Effector memory CD8-positive, alpha-beta T cell (primary cell): ENCODE measurements around the gene PDCD6IP.
"Not testable (repeated sequence)": the region's sequence is repeated elsewhere in the genome, so short reads cannot be mapped to it uniquely, and the experiment has no call there.

ENCODE experiments used
- ATAC-seq: fragments of 150-1000 bp; cut with Tn5 transposase; replicated peaks from 2 replicates; pipeline ENCODE4 v1.10.0; 2021; ENCODE audit warnings: mild to moderate bottlenecking, moderate library complexity
- DNase-seq, 3 experiments: peaks; one replicate each; pipeline ENCODE4 v3.0.0; 2021
- H3K27ac Mint-ChIP-seq, 2 donors: one replicate each; pipeline ENCODE4 v1.8.0; 2022; ENCODE audit warnings: mild to moderate bottlenecking in 2 of 2, mixed read lengths in 2 of 2, moderate library complexity in 2 of 2
- H3K27me3 Mint-ChIP-seq, 2 donors: one replicate each; pipeline ENCODE4 v1.8.0; 2022; ENCODE audit warnings: mixed read lengths in 2 of 2
- H3K36me3 Mint-ChIP-seq: one replicate; pipeline ENCODE4 v1.8.0; 2022; ENCODE audit warnings: mild to moderate bottlenecking, moderate library complexity, mixed read lengths; ENCODE audit not compliant: insufficient read depth
- H3K4me1 Mint-ChIP-seq, 2 donors: one replicate each; pipeline ENCODE4 v1.8.0; 2022; ENCODE audit warnings: low read depth in 2 of 2, mixed read lengths in 2 of 2
- H3K4me3 Mint-ChIP-seq, 2 donors: one replicate each; pipeline ENCODE4 v1.8.0; 2022; ENCODE audit warnings: mild to moderate bottlenecking in 2 of 2, mixed read lengths in 2 of 2, moderate library complexity in 2 of 2
- H3K9me3 Mint-ChIP-seq, 2 donors: one replicate each; pipeline ENCODE4 v1.8.0; 2022; ENCODE audit warnings: mixed read lengths in 2 of 2

Gene PDCD6IP

DNA sequence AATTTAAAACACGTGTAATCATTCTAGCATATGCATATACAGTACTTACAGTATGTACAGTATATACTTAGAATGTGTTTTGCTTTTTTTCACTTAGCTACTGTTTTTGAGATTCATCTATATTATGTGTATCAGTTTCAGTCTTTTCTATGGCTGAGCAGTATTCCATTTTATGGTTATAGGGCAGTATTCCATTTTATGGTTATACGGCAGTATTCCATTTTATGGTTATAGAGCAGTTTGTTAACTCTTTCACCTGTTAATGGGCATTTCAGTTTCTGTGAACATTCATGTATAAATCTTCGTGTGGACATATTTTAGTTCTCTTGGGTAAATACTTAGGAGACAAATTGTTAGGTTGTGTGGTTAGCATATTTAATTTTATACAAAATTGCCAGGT is 40.9 kb downstream of the PDCD6IP start:
- ATAC-seq (no peak), DNase-seq (no peak)
- H3K4me1 Mint-ChIP-seq: peaks cover 0 to 7% of the 10 kb centered on the region in 2 donors
- no peak overlapping the region for H3K4me3 Mint-ChIP-seq
- peaks cover 65% of the 10 kb centered on the region for H3K36me3 Mint-ChIP-seq
- H3K27ac Mint-ChIP-seq: peak overlapping the region in 1 of 2 donors; percentile 7
- no peaks in the 10 kb centered on the region for H3K9me3 Mint-ChIP-seq
- H3K27me3 Mint-ChIP-seq: no peaks in the 10 kb centered on the region

DNA sequence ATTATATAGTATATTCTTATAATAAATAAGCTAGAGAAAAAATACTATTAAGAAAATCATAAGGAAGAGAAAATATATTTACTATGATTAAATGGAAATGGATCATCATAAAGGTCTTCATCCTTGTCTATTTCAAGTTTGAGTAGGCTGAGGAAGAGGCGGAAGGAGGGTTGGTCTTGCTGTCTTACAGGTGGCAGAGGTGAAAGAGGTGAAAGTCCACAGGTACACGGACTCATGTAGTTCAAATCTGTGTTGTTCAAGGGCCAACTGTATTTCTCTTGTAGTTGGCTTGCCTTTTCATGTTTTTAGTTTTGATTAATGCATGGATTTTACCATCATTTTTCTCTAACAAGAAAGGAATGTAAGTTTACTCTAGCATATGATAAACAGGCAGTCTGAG is 41.7 kb downstream of the PDCD6IP start:
- peak overlapping the region; percentile 14 to 32 for H3K27ac Mint-ChIP-seq
- H3K4me1 Mint-ChIP-seq: peaks cover 0 to 4% of the 10 kb centered on the region in 2 donors
- peaks cover 71% of the 10 kb centered on the region for H3K36me3 Mint-ChIP-seq

DNA sequence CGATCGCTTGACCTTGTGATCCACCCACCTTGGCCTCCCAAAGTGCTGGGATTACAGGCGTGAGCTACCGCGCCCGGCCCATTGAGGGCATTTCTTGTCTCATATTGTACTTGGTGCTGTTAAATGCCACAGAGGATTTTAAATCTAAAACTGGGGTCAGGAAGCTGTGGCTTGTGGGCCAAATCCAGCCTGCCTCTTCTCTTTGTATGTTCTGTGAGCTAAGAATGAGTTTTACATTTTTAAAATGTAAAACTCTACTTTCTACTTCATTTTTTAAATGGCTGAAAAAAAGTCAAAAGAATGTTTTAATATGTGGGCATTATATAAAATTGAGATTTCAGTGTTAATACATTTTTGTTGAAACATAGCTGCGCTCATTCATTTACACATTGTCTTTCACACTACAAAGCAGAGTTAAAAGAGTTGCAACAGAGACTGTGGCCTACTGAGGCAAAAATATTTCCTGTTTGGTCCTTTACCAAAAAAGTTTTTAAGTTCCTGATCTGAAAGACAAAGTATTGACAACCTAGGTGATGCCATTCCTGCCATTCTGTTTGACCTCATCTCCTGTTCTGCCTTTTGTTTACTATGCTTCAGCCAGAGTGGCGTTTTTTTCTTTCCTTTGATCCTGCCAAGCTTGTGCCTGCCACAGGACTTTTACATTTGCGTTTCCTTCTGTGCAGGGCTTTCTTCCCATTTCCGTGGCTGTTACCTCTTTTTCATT is 50.4 kb downstream of the PDCD6IP start:
- peaks cover 48% of the 10 kb centered on the region for H3K36me3 Mint-ChIP-seq
- ATAC-seq (peak; percentile 61), DNase-seq (no peak)
- H3K27ac Mint-ChIP-seq: peak overlapping the region; percentile 59 to 92
- no peaks in the 10 kb centered on the region for H3K27me3 Mint-ChIP-seq
- H3K9me3 Mint-ChIP-seq: no peaks in the 10 kb centered on the region
- H3K4me3 Mint-ChIP-seq: peak overlapping the region in 1 of 2 donors; percentile 34
- H3K4me1 Mint-ChIP-seq: peaks cover 7 to 15% of the 10 kb centered on the region in 2 donors

More for the DNA sequence above, 41.7 kb downstream of the PDCD6IP start:
- Mint-ChIP-seq H3K9me3 (no peaks in the 10 kb centered on the region), H3K27me3 (no peaks in the 10 kb centered on the region), H3K4me3 (no peak overlapping the region)
- DNase-seq (no peak), ATAC-seq (no peak)

DNA sequence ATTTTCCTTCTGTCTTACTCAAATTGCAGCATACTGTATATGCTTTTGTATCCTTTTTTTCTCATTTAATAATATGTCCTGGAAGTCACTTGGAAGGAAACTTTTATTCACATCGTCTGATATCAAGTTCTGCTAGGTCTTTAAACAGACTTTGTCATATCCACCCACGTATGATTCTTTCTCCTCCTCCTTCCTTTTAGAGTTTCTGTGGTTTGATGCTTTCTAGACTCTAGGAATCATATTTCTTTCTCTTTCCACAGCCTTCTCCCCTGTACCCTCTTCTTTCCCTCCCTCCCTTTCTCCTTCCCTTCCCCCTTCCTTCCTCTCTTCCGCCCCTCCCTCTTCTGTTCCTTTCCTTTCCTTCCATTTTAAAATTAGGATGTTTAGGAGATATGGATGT is 52.2 kb downstream of the PDCD6IP start:
- not testable (repeated sequence) for H3K9me3 Mint-ChIP-seq, ATAC-seq, DNase-seq, H3K4me3 Mint-ChIP-seq, H3K27me3 Mint-ChIP-seq
- peaks cover 11 to 21% of the 10 kb centered on the region in 2 donors for H3K4me1 Mint-ChIP-seq
- H3K27ac Mint-ChIP-seq: peak overlapping the region in 1 of 2 donors; percentile 52
- peaks cover 45% of the 10 kb centered on the region for H3K36me3 Mint-ChIP-seq

DNA sequence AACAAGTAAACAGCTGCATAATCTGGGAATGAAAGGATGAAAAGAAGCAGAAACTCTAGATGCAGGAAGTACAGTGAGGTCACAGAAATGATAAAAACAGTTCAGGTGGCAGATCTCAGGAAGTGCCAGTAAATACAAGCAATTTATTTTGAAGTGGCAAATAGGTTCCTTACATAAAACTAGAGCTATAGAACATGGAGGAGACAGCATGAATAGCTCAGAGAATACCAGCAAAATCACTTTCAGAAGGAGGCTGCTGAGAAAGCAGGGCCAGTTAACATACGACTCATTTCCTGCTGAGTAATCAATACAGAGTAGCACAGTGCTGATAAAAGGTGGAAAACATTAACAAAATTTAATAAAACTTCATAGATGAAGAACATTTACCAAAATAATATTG is 57.0 kb downstream of the PDCD6IP start:
- not testable (repeated sequence) for DNase-seq, H3K27me3 Mint-ChIP-seq, ATAC-seq, H3K9me3 Mint-ChIP-seq, H3K4me3 Mint-ChIP-seq
- H3K36me3 Mint-ChIP-seq: peaks cover 71% of the 10 kb centered on the region
- H3K4me1 Mint-ChIP-seq: peaks cover 4 to 17% of the 10 kb centered on the region in 2 donors
- H3K27ac Mint-ChIP-seq: peak overlapping the region; percentile 2 to 85

DNA sequence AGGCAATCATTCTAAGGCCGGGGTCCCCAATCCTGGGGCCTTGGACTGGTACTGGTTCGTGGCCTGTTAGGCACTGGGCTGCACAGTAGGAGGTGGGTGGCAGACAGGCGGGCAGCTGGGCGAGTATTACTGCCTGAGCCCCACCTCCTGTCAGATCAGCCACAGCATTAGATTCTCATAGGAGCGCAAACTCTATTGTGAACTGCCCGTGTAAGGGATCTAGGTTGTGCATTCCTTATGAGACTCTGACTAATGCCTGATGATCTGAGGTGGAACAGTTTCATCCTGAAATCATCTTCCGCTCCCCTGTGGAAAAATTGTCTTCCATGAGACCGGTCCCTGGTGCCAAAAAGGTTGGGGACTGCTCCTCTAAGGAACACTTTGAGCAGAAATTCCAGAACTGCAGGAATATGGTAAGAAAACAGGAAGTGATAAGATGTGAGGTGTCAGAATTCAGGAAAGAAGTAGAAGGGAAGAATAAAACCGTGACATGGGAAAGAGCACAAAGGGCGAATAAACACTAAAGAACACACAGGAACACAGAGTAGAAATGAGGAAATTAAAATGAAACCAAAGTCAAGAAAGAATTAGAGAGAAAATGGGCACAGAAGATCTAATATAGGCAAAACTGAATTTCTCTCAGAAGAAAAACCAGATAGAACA is 57.6 kb downstream of the PDCD6IP start:
- Mint-ChIP-seq H3K9me3 (no peaks in the 10 kb centered on the region), H3K27me3 (no peaks in the 10 kb centered on the region), H3K27ac (peak overlapping the region; percentile 2 to 85), H3K4me3 (no peak overlapping the region), H3K4me1 (peaks cover 4 to 14% of the 10 kb centered on the region in 2 donors), H3K36me3 (peaks cover 76% of the 10 kb centered on the region)
- DNase-seq (no peak), ATAC-seq (no peak)

DNA sequence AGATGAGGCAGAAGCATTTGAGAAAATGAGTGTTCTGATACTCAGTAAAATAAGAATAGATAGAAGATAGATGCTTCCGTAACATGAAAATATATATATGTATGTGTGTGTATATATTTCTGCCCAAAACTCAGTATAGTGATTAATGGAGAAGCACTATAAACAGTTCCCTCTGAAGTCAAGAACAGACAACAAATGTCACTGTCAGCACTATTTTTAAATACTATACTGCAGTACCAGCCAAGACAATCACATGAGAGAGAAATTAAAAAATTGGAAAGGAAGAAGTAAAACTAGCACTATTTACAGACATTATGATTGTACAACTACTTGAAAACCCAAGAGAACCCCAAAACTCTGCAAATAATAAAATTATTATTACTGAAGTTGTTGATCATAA is 59.3 kb downstream of the PDCD6IP start:
- peaks cover 78% of the 10 kb centered on the region for H3K36me3 Mint-ChIP-seq
- H3K4me1 Mint-ChIP-seq: peaks cover 4 to 11% of the 10 kb centered on the region in 2 donors
- not testable (repeated sequence) for H3K4me3 Mint-ChIP-seq, H3K27ac Mint-ChIP-seq, H3K27me3 Mint-ChIP-seq, ATAC-seq, H3K9me3 Mint-ChIP-seq, DNase-seq

DNA sequence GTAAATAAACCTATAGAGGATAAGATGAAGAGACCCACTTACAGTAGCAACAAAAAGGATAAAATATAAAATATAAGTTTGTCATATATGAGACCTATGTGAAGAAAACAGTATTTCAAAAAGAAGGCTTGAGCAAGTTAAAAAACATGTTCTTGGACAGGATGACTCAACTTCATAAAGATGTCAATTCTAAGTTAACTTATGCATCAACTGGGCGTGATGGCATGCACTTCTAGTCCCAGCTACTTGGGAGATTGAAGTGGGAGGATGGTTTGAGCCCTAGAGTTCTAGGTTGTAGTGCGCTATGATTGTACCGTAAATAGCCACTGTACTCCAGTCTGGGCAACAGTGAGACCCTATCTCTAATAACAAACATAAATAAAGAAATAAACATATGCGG is 59.7 kb downstream of the PDCD6IP start:
- peaks cover 74% of the 10 kb centered on the region for H3K36me3 Mint-ChIP-seq
- no peak for ATAC-seq
- no peaks in the 10 kb centered on the region for H3K9me3 Mint-ChIP-seq
- no peaks in the 10 kb centered on the region for H3K27me3 Mint-ChIP-seq
- H3K4me1 Mint-ChIP-seq: peaks cover 4 to 11% of the 10 kb centered on the region in 2 donors
- no peak overlapping the region for H3K4me3 Mint-ChIP-seq
- DNase-seq: no peak
- H3K27ac Mint-ChIP-seq: peak overlapping the region in 1 of 2 donors; percentile 69

DNA sequence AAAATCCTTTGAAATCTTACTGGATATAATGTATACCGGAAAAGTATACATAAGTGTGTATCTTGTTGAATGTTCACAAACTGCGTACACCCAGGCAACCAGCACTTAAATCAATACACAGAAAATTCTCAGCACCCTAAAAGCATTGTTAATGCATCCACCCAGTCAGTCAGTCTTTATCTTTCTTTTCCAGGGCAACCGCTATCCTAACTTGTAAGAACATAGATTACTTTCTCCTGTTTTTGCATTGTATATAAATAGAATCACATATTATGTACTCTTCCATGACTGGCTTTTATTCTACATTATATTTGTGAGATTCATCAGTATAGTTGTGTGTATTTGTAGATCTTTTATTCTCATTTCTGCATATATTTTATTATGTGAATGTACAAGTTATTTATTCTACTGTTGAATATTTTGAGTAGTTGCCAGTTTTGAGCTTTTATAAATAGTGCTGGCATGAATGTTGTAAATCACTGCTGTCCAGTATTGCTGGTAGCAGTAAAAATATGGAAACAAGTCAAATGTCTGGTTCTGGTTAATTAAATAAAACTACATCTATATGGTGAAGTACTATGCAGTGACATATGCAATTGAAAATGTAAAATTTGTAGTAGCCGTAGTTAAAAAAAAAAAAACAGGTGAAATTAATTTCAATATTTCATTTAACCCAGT is 62.1 kb downstream of the PDCD6IP start:
- DNase-seq (no peak), ATAC-seq (no peak)
- peaks cover 0 to 2% of the 10 kb centered on the region in 2 donors for H3K9me3 Mint-ChIP-seq
- no peaks in the 10 kb centered on the region for H3K27me3 Mint-ChIP-seq
- no peak overlapping the region for H3K4me3 Mint-ChIP-seq
- peaks cover 63% of the 10 kb centered on the region for H3K36me3 Mint-ChIP-seq
- H3K4me1 Mint-ChIP-seq: peaks cover under 1 to 4% of the 10 kb centered on the region in 2 donors
- H3K27ac Mint-ChIP-seq: no peak overlapping the region

DNA sequence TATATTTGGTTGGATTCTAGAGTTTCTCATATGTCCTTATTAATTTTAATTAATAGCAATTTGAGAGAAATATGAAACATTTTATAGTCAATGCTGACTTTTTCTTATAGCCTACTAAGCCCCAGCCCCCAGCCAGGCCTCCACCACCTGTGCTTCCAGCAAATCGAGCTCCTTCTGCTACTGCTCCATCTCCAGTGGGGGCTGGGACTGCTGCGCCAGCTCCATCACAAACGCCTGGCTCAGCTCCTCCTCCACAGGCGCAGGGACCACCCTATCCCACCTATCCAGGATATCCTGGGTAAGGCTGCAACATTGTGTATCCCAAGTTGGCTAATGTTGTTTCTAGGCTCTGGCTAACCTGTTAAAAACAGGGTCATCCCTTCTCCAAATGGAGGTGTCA is 66.7 kb downstream of the PDCD6IP start:
- no peaks in the 10 kb centered on the region for H3K4me1 Mint-ChIP-seq
- H3K4me3 Mint-ChIP-seq: no peak overlapping the region
- ATAC-seq (no peak), DNase-seq (no peak)
- H3K9me3 Mint-ChIP-seq: peaks cover 0 to 2% of the 10 kb centered on the region in 2 donors
- H3K36me3 Mint-ChIP-seq: peaks cover 37% of the 10 kb centered on the region
- no peaks in the 10 kb centered on the region for H3K27me3 Mint-ChIP-seq
- H3K27ac Mint-ChIP-seq: no peak overlapping the region

DNA sequence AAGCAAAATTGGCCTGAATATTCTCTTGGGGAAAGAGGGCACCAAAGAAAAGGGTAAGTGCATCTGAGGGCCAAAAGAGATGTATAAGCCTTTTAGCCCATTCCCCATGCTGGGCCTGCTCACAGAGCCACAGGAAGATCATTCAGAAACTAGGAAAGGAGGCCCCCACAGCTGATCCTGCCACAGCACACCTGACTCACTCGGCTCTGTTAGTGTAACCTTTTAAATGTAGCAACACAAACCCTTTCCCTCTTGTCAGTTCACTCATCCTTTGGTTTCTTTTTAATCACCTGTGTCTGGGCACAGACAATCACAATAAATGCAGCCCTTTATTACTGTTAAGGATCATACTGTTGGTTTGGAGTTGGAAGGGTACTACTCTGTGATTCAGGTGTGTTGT is 69.9 kb downstream of the PDCD6IP start:
- Mint-ChIP-seq H3K9me3 (peaks cover 0 to under 1% of the 10 kb centered on the region in 2 donors), H3K36me3 (peaks cover 27% of the 10 kb centered on the region), H3K4me1 (no peaks in the 10 kb centered on the region), H3K4me3 (no peak overlapping the region), H3K27me3 (no peaks in the 10 kb centered on the region), H3K27ac (peak overlapping the region; percentile 19 to 73)
- ATAC-seq: no peak
- no peak for DNase-seq

DNA sequence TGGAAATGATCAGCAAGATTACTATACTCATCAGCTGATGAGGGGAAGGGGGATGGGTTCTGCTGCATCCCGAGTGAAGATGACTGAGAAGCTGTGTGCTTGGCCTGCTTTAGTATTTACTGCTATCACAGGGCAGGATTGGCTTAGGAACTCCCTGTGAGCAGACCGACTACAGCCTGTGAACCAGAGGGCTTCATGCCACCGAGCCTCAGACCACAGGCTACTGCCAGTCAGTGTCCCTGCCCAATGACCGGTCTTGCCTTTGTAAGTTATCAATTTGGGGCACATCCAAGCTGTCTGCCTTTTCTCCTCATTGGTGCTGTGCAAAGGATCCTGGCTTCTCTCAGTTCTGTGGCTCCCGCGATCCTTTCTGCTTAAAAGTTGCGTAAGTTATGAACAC is 71.5 kb downstream of the PDCD6IP start:
- peaks cover 17% of the 10 kb centered on the region for H3K36me3 Mint-ChIP-seq
- no peaks in the 10 kb centered on the region for H3K9me3 Mint-ChIP-seq
- no peaks in the 10 kb centered on the region for H3K27me3 Mint-ChIP-seq
- ATAC-seq (no peak), DNase-seq (no peak)
- H3K4me1 Mint-ChIP-seq: no peaks in the 10 kb centered on the region
- H3K27ac Mint-ChIP-seq: no peak overlapping the region
- no peak overlapping the region for H3K4me3 Mint-ChIP-seq

DNA sequence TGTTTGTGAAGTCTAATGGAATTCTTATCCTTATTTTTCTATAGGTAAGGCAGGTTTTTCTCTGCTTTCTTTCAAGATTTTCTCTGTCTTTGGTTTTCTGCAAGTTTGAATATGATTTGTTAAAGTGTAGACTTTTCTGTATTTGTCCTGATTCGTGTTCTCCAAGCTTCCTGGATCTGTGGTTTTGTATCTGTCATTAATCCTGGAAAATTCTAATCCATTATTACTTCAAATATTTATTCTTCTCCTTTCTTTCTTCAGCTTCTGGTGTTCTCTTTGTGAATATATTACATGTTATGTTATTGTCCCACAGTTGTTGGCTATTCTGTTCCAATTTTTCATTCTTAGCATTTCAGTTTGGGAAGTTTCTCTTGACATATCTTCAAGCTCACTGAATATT is 76.4 kb downstream of the PDCD6IP start:
- Mint-ChIP-seq H3K9me3 (no peaks in the 10 kb centered on the region), H3K36me3 (peaks cover 3% of the 10 kb centered on the region), H3K27me3 (no peaks in the 10 kb centered on the region), H3K4me3 (no peak overlapping the region), H3K4me1 (no peaks in the 10 kb centered on the region), H3K27ac (peak overlapping the region in 1 of 2 donors; percentile 8)
- DNase-seq (no peak), ATAC-seq (no peak)
